Measurements from ENCODE around the gene CSNK2B. TPM values are rescaled to one million over a fixed set of nuclear protein-coding genes. Genes with fewer than 3 reads are reported as not detected.

CSNK2B gene
- polyA plus RNA-seq, 1 donor (not counting 4 experiments of a cell fraction or from before 2014, with no cell fraction given): 43.7 TPM

DNA sequence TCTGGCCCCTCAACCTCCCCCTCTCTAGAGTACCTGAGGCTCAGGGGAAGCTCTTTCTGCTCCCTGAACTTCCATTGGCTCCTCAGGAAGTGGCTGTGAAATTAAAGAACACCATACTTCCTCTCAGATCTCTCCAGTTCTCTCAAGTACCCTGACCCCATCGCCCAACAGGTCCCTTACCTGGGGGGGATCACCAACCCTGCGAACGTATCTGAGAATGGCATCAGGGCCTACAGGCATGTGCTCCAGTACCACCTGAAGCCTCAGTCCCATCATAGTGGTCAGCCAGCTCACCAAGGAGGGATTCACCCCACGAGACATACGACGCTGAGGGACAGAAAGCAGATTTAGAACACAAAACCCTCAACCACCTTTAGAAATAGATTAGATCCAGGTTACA, 25.3 kb upstream of the CSNK2B start:
- no peaks in the 10 kb centered on the region for H3K79me2 ChIP-seq (ENCODE audit: control insufficient read depth, insufficient read depth, low read length)
- H3K4me1 ChIP-seq (ENCODE audit: control insufficient read depth, extremely low read depth, insufficient read depth, low read length): no peaks in the 10 kb centered on the region
- H4K20me1 ChIP-seq (ENCODE audit: control insufficient read depth, extremely low read depth, insufficient read depth, low read length): no peaks in the 10 kb centered on the region
- no peaks in the 10 kb centered on the region for H3K9me1 ChIP-seq (ENCODE audit: control insufficient read depth, extremely low read depth, insufficient read depth, low read length)
- peaks cover 54 to 58% of the 10 kb centered on the region in 2 experiments for H3K36me3 ChIP-seq (ENCODE audit: control insufficient read depth in 2 of 2, extremely low read depth in 1 of 2, insufficient read depth in 2 of 2, low read length in 2 of 2)
- dilution Hi-C loops (cut with MboI; ENCODE audit: extremely low pct_ligation_motif_present, low sequenced_read_pairs): no loop called here
- TF ChIP-seq, protein P1, sequence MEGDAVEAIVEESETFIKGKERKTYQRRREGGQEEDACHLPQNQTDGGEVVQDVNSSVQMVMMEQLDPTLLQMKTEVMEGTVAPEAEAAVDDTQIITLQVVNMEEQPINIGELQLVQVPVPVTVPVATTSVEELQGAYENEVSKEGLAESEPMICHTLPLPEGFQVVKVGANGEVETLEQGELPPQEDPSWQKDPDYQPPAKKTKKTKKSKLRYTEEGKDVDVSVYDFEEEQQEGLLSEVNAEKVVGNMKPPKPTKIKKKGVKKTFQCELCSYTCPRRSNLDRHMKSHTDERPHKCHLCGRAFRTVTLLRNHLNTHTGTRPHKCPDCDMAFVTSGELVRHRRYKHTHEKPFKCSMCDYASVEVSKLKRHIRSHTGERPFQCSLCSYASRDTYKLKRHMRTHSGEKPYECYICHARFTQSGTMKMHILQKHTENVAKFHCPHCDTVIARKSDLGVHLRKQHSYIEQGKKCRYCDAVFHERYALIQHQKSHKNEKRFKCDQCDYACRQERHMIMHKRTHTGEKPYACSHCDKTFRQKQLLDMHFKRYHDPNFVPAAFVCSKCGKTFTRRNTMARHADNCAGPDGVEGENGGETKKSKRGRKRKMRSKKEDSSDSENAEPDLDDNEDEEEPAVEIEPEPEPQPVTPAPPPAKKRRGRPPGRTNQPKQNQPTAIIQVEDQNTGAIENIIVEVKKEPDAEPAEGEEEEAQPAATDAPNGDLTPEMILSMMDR (optimal IDR thresholded peaks at IDR 0.05 in 1 of 3, IDR thresholded peaks at IDR 0.05 in 1 of 3, conservative IDR thresholded peaks at IDR 0.05 in 1 of 3; ENCODE audit: extremely low read depth in 1 of 3, insufficient read depth in 2 of 3, low read length in 3 of 3): no peak
- no peak for TF ChIP-seq EZH2 (IDR thresholded peaks at IDR 0.05; ENCODE audit: low read length)
- no peak overlapping the region for H2AFZ ChIP-seq (ENCODE audit: control insufficient read depth, low read length)
- H3K4me3 ChIP-seq (ENCODE audit: control insufficient read depth in 2 of 3, extremely low read depth in 1 of 3, insufficient read depth in 2 of 3, low read depth in 1 of 3, low read length in 3 of 3): no peak overlapping the region
- FAIRE-seq: no peak
- H3K4me2 ChIP-seq (ENCODE audit: control insufficient read depth, extremely low read depth, insufficient read depth, low read depth, low read length): no peak overlapping the region
- no peak overlapping the region for H3K27ac ChIP-seq (ENCODE audit: control insufficient read depth, insufficient read depth, low read length)
- H3K9me3 ChIP-seq (ENCODE audit: control insufficient read depth, low read depth, low read length): no peaks in the 10 kb centered on the region
- no peaks in the 10 kb centered on the region for H3K27me3 ChIP-seq (ENCODE audit: control insufficient read depth, extremely low read depth, insufficient read depth, low read length)
- DNase-seq (ENCODE audit: low read depth, low spot score): no peak
- no peak overlapping the region for H3K9ac ChIP-seq (ENCODE audit: control insufficient read depth, extremely low read depth, insufficient read depth, low read length)

DNA sequence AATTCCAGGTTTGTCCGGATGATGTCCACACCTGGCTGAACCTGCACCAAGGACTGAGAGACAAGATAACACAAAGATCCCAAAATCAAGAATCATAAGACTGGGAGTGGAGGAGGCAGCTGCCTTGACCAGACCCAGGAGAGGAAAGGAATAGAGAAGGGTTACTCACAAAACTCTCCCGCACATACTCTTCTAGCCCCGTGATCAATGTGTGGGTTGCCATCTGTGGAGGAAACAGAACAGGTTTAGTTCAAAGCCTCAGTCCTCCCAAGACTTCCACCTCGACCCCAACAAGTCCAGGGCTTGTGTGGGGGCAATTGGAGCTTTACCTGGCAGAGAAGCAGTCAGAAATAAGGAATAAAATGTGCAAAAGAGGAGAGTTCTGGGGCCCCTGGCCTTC, 24.5 kb upstream of the CSNK2B start:
- Histone ChIP-seq H3K79me2 (ENCODE audit: control insufficient read depth, insufficient read depth, low read length) (no peaks in the 10 kb centered on the region), H4K20me1 (ENCODE audit: control insufficient read depth, extremely low read depth, insufficient read depth, low read length) (no peaks in the 10 kb centered on the region), H3K4me1 (ENCODE audit: control insufficient read depth, extremely low read depth, insufficient read depth, low read length) (no peaks in the 10 kb centered on the region), H3K9me3 (ENCODE audit: control insufficient read depth, low read depth, low read length) (no peaks in the 10 kb centered on the region), H3K9ac (ENCODE audit: control insufficient read depth, extremely low read depth, insufficient read depth, low read length) (no peak overlapping the region), H3K36me3 (ENCODE audit: control insufficient read depth in 2 of 2, extremely low read depth in 1 of 2, insufficient read depth in 2 of 2, low read length in 2 of 2) (peaks cover 49 to 54% of the 10 kb centered on the region in 2 experiments), H3K4me3 (ENCODE audit: control insufficient read depth in 2 of 3, extremely low read depth in 1 of 3, insufficient read depth in 2 of 3, low read depth in 1 of 3, low read length in 3 of 3) (no peak overlapping the region), H3K4me2 (ENCODE audit: control insufficient read depth, extremely low read depth, insufficient read depth, low read depth, low read length) (no peak overlapping the region), H3K27ac (ENCODE audit: control insufficient read depth, insufficient read depth, low read length) (no peak overlapping the region), H2AFZ (ENCODE audit: control insufficient read depth, low read length) (no peak overlapping the region), H3K27me3 (ENCODE audit: control insufficient read depth, extremely low read depth, insufficient read depth, low read length) (no peaks in the 10 kb centered on the region), H3K9me1 (ENCODE audit: control insufficient read depth, extremely low read depth, insufficient read depth, low read length) (no peaks in the 10 kb centered on the region)
- no peak for TF ChIP-seq EZH2 (IDR thresholded peaks at IDR 0.05; ENCODE audit: low read length)
- TF ChIP-seq, protein P1 (optimal IDR thresholded peaks at IDR 0.05 in 1 of 3, IDR thresholded peaks at IDR 0.05 in 1 of 3, conservative IDR thresholded peaks at IDR 0.05 in 1 of 3; ENCODE audit: extremely low read depth in 1 of 3, insufficient read depth in 2 of 3, low read length in 3 of 3): no peak
- no peak for DNase-seq (ENCODE audit: low read depth, low spot score)
- FAIRE-seq: no peak
- dilution Hi-C loops (cut with MboI; ENCODE audit: extremely low pct_ligation_motif_present, low sequenced_read_pairs): no loop called here

Data from keratinocyte (primary cell).